Measurements from ENCODE around the gene CDK6.

GRCh38 chr7:92824901-92825480 is 11.4 kb downstream of the CDK6 start:
- TF ChIP-seq CTCF (IDR thresholded peaks at IDR 0.05; ENCODE audit: low read depth, low read length) (no peak), EZH2phosphoT487 (IDR thresholded peaks at IDR 0.05; ENCODE audit: low read depth) (no peak)

Data from OCI-LY3 (cell line).